Breast epithelium (tissue), 4 donors: ENCODE results near the gene TNS1. TPM values are rescaled to one million over a fixed set of nuclear protein-coding genes. Genes with fewer than 3 reads are reported as not detected.

Experiments
- DNase-seq, 2 donors: peaks; one replicate each; pipeline ENCODE4 v3.0.0-alpha.2; 2019; ENCODE audit warnings: low spot score in 2 of 2
- H3K27ac ChIP-seq, 2 donors: fragments of 200-600 bp; sonication (generic) in 1 of 2; one replicate each; pipeline ENCODE4 v1.5.1; 2016 to 2019; ENCODE audit warnings: mild to moderate bottlenecking in 1 of 2
- H3K27me3 ChIP-seq, 2 donors: fragments of 200-600 bp; sonication (generic) in 1 of 2; one replicate each; pipeline versions ENCODE4 v1.5.1 to v1.6.0; 2017 to 2019; ENCODE audit warnings: control low read depth in 1 of 2, mild to moderate bottlenecking in 1 of 2
- H3K36me3 ChIP-seq: fragments of 200-600 bp; one replicate; pipeline ENCODE4 v1.5.1; 2019
- H3K4me1 ChIP-seq, 2 donors: fragments of 200-600 bp; sonication (generic); one replicate each; pipeline ENCODE4 v1.5.1; 2016 to 2019; ENCODE audit warnings: control low read depth in 1 of 2
- H3K4me3 ChIP-seq, 3 donors: fragments of 200-600 bp; sonication (generic); 1 replicate in 2 of 3; 2 replicates in 1 of 3; pipeline ENCODE4 v1.5.1; 2016 to 2019; ENCODE audit warnings: mild to moderate bottlenecking in 3 of 3, moderate library complexity in 2 of 3
- H3K9me3 ChIP-seq, 2 donors: fragments of 200-600 bp; sonication (generic) in 1 of 2; one replicate each; pipeline ENCODE4 v1.5.1; 2016 to 2019; ENCODE audit warnings: control low read depth in 1 of 2
- CTCF ChIP-seq, 3 donors: fragments of 450-650 bp; IDR thresholded peaks; one replicate each; pipeline ENCODE4 v1.5.1; 2016 to 2017; ENCODE audit warnings: antibody characterized with exemption in 3 of 3, mild to moderate bottlenecking in 3 of 3, moderate library complexity in 3 of 3
- POLR2A ChIP-seq: fragments of 450-650 bp; IDR thresholded peaks from one replicate; pipeline ENCODE4 v1.6.1; 2016; ENCODE audit warnings: antibody characterized with exemption, mild to moderate bottlenecking, moderate library complexity
- POLR2AphosphoS5 ChIP-seq, 3 donors: sonication (generic); formaldehyde crosslinking; IDR thresholded peaks; one replicate each; pipeline ENCODE4 v1.6.1; 2017; ENCODE audit warnings: antibody characterized with exemption in 3 of 3
- intact Hi-C: fragments of 100-400 bp; cut with DNase I; formaldehyde crosslinking; loops from one replicate; pipeline ENCODE4 v1.15.1; 2023; ENCODE audit warnings: low total_unique reads
- total RNA-seq, 3 donors: library from RNA; depleted of rRNA; stranded (reverse); fragments of >200 nt; gene quantifications; one replicate each; pipeline ENCODE4 v1.1.0, GENCODE V29; 2016

The TNS1 gene
- total RNA-seq, 3 donors from 2014 or later: 141 to 577 (median 154) TPM

- H3K27me3 ChIP-seq: no peaks in the 10 kb centered on the region
- intact Hi-C loops: no loop called here
- no peak for DNase-seq
- H3K27ac ChIP-seq: peak overlapping the region; percentile 90 to 92
- no peaks in the 10 kb centered on the region for H3K9me3 ChIP-seq
- TF ChIP-seq CTCF (IDR thresholded peaks at IDR 0.05): no peak
- no peak for TF ChIP-seq POLR2A
- no peak for TF ChIP-seq POLR2AphosphoS5 (IDR thresholded peaks at IDR 0.05)
- H3K4me1 ChIP-seq: peaks cover 23 to 66% of the 10 kb centered on the region in 2 donors
- H3K36me3 ChIP-seq: no peaks in the 10 kb centered on the region
- H3K4me3 ChIP-seq: no peak overlapping the region
Observed at GRCh38 chr2:217906798-217907197, 96.0 kb downstream of the TNS1 start.

- Histone ChIP-seq H3K36me3 (no peaks in the 10 kb centered on the region), H3K4me1 (peaks cover 17 to 63% of the 10 kb centered on the region in 2 donors), H3K4me3 (no peak overlapping the region), H3K27me3 (no peaks in the 10 kb centered on the region), H3K9me3 (no peaks in the 10 kb centered on the region), H3K27ac (peak overlapping the region; percentile 90 to 92)
- DNase-seq: no peak
- intact Hi-C loops: no loop called here
- TF ChIP-seq POLR2A (no peak), CTCF (IDR thresholded peaks at IDR 0.05) (no peak), POLR2AphosphoS5 (IDR thresholded peaks at IDR 0.05) (no peak)
Observed at GRCh38 chr2:217905896-217906295, 96.9 kb downstream of the TNS1 start.

GRCh38 chr2:217905395-217905794, 97.4 kb downstream of the TNS1 start:
- peak in 1 of 2 donors; percentile 66 for DNase-seq
- intact Hi-C loops: no loop called here
- peaks cover 14 to 64% of the 10 kb centered on the region in 2 donors for H3K4me1 ChIP-seq

GRCh38 chr2:217904614-217904965, 98.2 kb downstream of the TNS1 start:
- Histone ChIP-seq H3K9me3 (no peaks in the 10 kb centered on the region), H3K4me1 (peaks cover 14 to 64% of the 10 kb centered on the region in 2 donors), H3K36me3 (no peaks in the 10 kb centered on the region), H3K27me3 (no peaks in the 10 kb centered on the region), H3K27ac (peak overlapping the region; percentile 90 to 92), H3K4me3 (peak overlapping the region in 1 of 3 donors; percentile 22)
- no peak for TF ChIP-seq CTCF (IDR thresholded peaks at IDR 0.05)
- no peak for TF ChIP-seq POLR2A
- TF ChIP-seq POLR2AphosphoS5 (IDR thresholded peaks at IDR 0.05): no peak
- intact Hi-C loops: no loop called here
- no peak for DNase-seq

More at GRCh38 chr2:217905395-217905794, 97.4 kb downstream of the TNS1 start:
- Histone ChIP-seq H3K4me3 (peak overlapping the region in 1 of 3 donors; percentile 22), H3K9me3 (no peaks in the 10 kb centered on the region), H3K27me3 (no peaks in the 10 kb centered on the region), H3K36me3 (no peaks in the 10 kb centered on the region), H3K27ac (peak overlapping the region; percentile 90 to 92)
- TF ChIP-seq CTCF (IDR thresholded peaks at IDR 0.05) (no peak), POLR2AphosphoS5 (IDR thresholded peaks at IDR 0.05) (no peak), POLR2A (no peak)

- H3K27ac ChIP-seq: peak overlapping the region; percentile 90 to 92
- H3K27me3 ChIP-seq: no peaks in the 10 kb centered on the region
- H3K36me3 ChIP-seq: no peaks in the 10 kb centered on the region
- H3K4me3 ChIP-seq: peak overlapping the region in 1 of 3 donors; percentile 22
- intact Hi-C loops: no loop called here
- no peak for TF ChIP-seq POLR2A
- TF ChIP-seq POLR2AphosphoS5 (IDR thresholded peaks at IDR 0.05): peak; percentile 43 to 70 (median 57)
- no peak for TF ChIP-seq CTCF (IDR thresholded peaks at IDR 0.05)
- H3K9me3 ChIP-seq: no peaks in the 10 kb centered on the region
- peaks cover 9 to 65% of the 10 kb centered on the region in 2 donors for H3K4me1 ChIP-seq
- peak in 1 of 2 donors; percentile 71 for DNase-seq
Observed at GRCh38 chr2:217903859-217904613, 98.8 kb downstream of the TNS1 start.
